Measurements from ENCODE around the gene MAD2L1BP. TPM values are rescaled to one million over a fixed set of nuclear protein-coding genes. Genes with fewer than 3 reads are reported as not detected.

The MAD2L1BP gene
- total and polyA plus RNA-seq, 2 of the 13 experiments (the other 11 are each of a cell fraction or from before 2014, with no cell fraction given) = 54.2 to 55.5 TPM

DNA sequence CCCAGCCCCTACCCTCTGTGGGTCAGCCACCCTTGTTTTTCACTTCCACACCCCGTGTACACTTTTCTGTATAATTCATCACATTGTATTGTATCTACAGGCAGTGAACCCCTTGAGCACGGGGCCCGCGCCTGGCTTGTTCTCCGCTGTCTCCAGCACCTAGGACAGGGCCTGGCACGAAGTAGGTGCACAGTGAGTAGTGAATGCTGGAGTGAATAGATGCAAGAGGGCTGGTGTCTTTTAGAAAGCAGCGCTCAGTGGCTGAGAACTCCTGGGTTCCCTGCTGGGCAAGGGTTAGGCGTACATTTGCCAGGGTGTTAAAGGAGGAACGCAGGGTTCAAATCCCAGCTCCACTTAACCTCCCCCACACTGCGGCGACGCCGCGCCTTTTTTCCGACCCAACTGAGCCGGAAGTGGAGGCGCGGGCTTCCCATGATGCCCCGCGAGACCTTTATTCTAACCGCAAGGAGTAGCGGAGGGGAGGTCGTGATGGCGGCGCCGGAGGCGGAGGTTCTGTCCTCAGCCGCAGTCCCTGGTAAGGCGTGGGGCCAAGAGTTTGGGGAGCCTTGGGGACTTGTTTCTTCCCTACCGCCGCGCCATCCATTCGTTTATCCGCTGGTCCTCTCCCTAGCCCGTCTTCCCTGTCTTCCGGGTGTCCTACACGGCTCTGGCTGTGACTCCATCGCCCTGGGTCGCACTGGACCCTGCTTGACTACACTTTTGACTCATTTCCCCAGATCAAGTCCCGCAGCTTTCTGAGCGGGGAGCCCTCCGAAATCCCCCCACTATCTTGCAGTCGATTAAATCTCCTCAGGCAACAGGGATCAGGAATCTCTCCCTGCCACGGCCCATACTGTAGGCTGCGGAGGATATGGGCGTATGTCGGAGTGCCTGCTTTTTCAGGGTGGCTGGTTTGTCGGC is at the start of gene MAD2L1BP (continued):
- TF ChIP-seq, protein P1, sequence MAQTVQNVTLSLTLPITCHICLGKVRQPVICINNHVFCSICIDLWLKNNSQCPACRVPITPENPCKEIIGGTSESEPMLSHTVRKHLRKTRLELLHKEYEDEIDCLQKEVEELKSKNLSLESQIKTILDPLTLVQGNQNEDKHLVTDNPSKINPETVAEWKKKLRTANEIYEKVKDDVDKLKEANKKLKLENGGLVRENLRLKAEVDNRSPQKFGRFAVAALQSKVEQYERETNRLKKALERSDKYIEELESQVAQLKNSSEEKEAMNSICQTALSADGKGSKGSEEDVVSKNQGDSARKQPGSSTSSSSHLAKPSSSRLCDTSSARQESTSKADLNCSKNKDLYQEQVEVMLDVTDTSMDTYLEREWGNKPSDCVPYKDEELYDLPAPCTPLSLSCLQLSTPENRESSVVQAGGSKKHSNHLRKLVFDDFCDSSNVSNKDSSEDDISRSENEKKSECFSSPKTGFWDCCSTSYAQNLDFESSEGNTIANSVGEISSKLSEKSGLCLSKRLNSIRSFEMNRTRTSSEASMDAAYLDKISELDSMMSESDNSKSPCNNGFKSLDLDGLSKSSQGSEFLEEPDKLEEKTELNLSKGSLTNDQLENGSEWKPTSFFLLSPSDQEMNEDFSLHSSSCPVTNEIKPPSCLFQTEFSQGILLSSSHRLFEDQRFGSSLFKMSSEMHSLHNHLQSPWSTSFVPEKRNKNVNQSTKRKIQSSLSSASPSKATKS (CRISPR knock-in tag; IDR thresholded peaks at IDR 0.05) = peak; percentile 82; the same call in 1 of the 2 replicates
- TF ChIP-seq ZNF562 (CRISPR knock-in tag; IDR thresholded peaks at IDR 0.05; ENCODE audit: borderline replicate concordance) (no peak), ZNF225 (CRISPR knock-in tag; IDR thresholded peaks at IDR 0.05) (peak; percentile 87), HMG20A (CRISPR knock-in tag; IDR thresholded peaks at IDR 0.05; ENCODE audit: borderline replicate concordance) (peak; percentile 29; the same call in 1 of the 2 replicates), ZNF343 (CRISPR knock-in tag; IDR thresholded peaks at IDR 0.05) (peak; percentile 56; the same call in 1 of the 2 replicates), ZNF768 (CRISPR knock-in tag; IDR thresholded peaks at IDR 0.05) (peak; percentile 60), SIN3A (IDR thresholded peaks at IDR 0.05; ENCODE audit: borderline replicate concordance, low read depth, low read length) (peak; percentile 95), STAT5B (CRISPR knock-in tag; IDR thresholded peaks at IDR 0.05) (peak; percentile 59; the same call in 1 of the 2 replicates), ZNF713 (CRISPR knock-in tag; IDR thresholded peaks at IDR 0.05) (no peak; the same call in 1 of the 2 replicates), ZFP90 (CRISPR knock-in tag; IDR thresholded peaks at IDR 0.05; ENCODE audit: borderline replicate concordance) (peak; percentile 90), ZFP62 (CRISPR knock-in tag; IDR thresholded peaks at IDR 0.05) (no peak), ZNF563 (CRISPR knock-in tag; IDR thresholded peaks at IDR 0.05) (peak; percentile 86; the same call in 1 of the 2 replicates), KLF6 (CRISPR knock-in tag; IDR thresholded peaks at IDR 0.05) (peak; percentile 82; the same call in 1 of the 2 replicates), FOXJ3 (CRISPR knock-in tag; IDR thresholded peaks at IDR 0.05; ENCODE audit: borderline replicate concordance) (no peak), ZNF678 (CRISPR knock-in tag; IDR thresholded peaks at IDR 0.05) (no peak), ZFP36 (IDR thresholded peaks at IDR 0.05; ENCODE audit: borderline replicate concordance, low read depth, low read length, partially characterized antibody) (no peak), ZNF720 (CRISPR knock-in tag; IDR thresholded peaks at IDR 0.05) (no peak)
- TF ChIP-seq, protein P2, sequence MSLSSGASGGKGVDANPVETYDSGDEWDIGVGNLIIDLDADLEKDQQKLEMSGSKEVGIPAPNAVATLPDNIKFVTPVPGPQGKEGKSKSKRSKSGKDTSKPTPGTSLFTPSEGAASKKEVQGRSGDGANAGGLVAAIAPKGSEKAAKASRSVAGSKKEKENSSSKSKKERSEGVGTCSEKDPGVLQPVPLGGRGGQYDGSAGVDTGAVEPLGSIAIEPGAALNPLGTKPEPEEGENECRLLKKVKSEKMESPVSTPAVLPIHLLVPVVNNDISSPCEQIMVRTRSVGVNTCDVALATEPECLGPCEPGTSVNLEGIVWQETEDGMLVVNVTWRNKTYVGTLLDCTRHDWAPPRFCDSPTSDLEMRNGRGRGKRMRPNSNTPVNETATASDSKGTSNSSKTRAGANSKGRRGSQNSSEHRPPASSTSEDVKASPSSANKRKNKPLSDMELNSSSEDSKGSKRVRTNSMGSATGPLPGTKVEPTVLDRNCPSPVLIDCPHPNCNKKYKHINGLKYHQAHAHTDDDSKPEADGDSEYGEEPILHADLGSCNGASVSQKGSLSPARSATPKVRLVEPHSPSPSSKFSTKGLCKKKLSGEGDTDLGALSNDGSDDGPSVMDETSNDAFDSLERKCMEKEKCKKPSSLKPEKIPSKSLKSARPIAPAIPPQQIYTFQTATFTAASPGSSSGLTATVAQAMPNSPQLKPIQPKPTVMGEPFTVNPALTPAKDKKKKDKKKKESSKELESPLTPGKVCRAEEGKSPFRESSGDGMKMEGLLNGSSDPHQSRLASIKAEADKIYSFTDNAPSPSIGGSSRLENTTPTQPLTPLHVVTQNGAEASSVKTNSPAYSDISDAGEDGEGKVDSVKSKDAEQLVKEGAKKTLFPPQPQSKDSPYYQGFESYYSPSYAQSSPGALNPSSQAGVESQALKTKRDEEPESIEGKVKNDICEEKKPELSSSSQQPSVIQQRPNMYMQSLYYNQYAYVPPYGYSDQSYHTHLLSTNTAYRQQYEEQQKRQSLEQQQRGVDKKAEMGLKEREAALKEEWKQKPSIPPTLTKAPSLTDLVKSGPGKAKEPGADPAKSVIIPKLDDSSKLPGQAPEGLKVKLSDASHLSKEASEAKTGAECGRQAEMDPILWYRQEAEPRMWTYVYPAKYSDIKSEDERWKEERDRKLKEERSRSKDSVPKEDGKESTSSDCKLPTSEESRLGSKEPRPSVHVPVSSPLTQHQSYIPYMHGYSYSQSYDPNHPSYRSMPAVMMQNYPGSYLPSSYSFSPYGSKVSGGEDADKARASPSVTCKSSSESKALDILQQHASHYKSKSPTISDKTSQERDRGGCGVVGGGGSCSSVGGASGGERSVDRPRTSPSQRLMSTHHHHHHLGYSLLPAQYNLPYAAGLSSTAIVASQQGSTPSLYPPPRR (CRISPR knock-in tag; IDR thresholded peaks at IDR 0.05; ENCODE audit: borderline replicate concordance) = no peak; the same call in 1 of the 2 replicates
- TF ChIP-seq, protein P3, sequence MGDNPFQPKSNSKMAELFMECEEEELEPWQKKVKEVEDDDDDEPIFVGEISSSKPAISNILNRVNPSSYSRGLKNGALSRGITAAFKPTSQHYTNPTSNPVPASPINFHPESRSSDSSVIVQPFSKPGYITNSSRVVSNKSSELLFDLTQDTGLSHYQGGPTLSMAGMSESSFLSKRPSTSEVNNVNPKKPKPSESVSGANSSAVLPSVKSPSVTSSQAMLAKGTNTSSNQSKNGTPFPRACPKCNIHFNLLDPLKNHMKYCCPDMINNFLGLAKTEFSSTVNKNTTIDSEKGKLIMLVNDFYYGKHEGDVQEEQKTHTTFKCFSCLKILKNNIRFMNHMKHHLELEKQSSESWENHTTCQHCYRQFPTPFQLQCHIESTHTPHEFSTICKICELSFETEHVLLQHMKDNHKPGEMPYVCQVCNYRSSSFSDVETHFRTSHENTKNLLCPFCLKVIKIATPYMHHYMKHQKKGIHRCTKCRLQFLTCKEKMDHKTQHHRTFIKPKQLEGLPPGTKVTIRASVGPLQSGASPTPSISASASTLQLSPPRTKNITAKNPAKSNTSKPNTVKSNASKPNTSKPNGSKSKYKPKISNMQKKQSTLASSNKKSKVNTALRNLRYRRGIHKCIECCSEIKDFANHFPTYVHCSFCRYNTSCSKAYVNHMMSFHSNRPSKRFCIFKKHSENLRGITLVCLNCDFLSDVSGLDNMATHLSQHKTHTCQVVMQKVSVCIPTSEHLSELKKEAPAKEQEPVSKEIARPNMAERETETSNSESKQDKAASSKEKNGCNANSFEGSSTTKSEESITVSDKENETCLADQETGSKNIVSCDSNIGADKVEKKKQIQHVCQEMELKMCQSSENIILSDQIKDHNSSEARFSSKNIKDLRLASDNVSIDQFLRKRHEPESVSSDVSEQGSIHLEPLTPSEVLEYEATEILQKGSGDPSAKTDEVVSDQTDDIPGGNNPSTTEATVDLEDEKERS (CRISPR knock-in tag; IDR thresholded peaks at IDR 0.05) = no peak
